Erythroblast (primary cell): ENCODE data around the gene ISG20L2.

Source experiments
- GATA1 ChIP-seq: IDR thresholded peaks from 2 replicates; pipeline ENCODE4 v1.6.1; 2011; ENCODE audit warnings: low read depth, mild to moderate bottlenecking, control low read depth, low read length, moderate library complexity
- POLR2A ChIP-seq: IDR thresholded peaks from 2 replicates; pipeline ENCODE4 v1.6.1; 2011; ENCODE audit warnings: mild to moderate bottlenecking, low read length

DNA sequence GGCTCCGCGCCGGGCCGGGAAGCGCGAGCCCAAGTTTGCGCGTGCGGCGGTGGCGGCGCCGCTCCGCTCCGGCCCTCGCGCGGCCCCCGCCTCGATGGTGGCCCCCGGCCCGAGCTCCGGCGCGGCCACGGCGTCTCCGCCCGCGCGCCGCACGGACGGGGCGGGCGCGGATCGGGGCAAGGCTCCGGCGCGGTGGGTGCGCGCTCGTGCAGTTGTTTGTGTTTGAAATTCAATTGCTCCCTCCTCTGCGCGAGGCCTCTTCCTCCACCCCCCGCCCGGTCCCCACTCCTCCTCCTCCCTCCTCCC lies 22.8 kb upstream of the ISG20L2 start, which contains the start of gene HDGF:
- TF ChIP-seq POLR2A (no peak), GATA1 (no peak)
